ENCODE data around the gene KCNJ16. TPM values are rescaled to one million over a fixed set of nuclear protein-coding genes. Genes with fewer than 3 reads are reported as not detected.

KCNJ16 gene
- total RNA-seq, 1 experiment from 2014 or later = not detected

DNA sequence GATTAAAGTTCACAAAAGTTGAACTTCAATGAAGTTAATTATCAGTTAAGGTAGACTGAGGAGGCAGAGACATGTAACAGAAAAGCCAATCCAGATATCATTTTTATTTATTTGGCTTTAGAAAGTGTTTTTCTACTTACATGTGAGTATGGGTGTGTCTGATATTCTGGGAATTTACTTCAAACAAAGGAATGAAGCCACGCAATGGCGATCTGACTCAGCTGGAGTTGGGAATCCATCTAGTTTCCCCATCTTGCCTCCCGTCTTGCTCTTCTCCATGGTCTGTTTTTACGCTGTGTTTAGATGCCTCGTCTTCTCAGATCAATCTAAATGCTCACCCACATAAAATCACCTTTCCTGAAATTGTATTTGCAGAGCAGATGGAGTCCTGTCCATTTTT, 1.7 kb upstream of the KCNJ16 start:
- H3K27ac ChIP-seq (ENCODE audit: low read depth, low read length, poor library complexity, severe bottlenecking) = no peak overlapping the region
- H3K9me3 ChIP-seq (ENCODE audit: low read depth, low read length, poor library complexity, severe bottlenecking) = no peaks in the 10 kb centered on the region
- no peaks in the 10 kb centered on the region for H3K4me1 ChIP-seq (ENCODE audit: insufficient read depth, low read length, poor library complexity, severe bottlenecking)
- H3K4me3 ChIP-seq (ENCODE audit: low read depth, low read length, poor library complexity, severe bottlenecking) = no peak overlapping the region
- intact Hi-C loops (cut with micrococcal nuclease; ENCODE audit: unreplicated experiment) = no loop called here
- POLR2A ChIA-PET (ENCODE audit: low non-redundant PET) = no interaction called here
- CTCF ChIA-PET = no interaction called here
- no peaks in the 10 kb centered on the region for H3K36me3 ChIP-seq (ENCODE audit: insufficient read depth, low read length, poor library complexity, severe bottlenecking)
- DNase-seq (ENCODE audit: low spot score) = no peak
- H3K27me3 ChIP-seq (replicated peaks; ENCODE audit: insufficient read depth, low read depth, low read length, poor library complexity) = peaks cover 37% of the 10 kb centered on the region
- TF ChIP-seq EZH2 (IDR thresholded peaks at IDR 0.05; ENCODE audit: borderline replicate concordance, low read depth, low read length, poor library complexity, severe bottlenecking) = no peak
- TF ChIP-seq CTCF (conservative IDR thresholded peaks at IDR 0.05; ENCODE audit: low read depth, low read length) = no peak
- BruUV-seq (replicated peaks) = no TSS peak

- Histone ChIP-seq H3K4me3 (ENCODE audit: low read depth, low read length, poor library complexity, severe bottlenecking) (no peak overlapping the region), H3K27me3 (replicated peaks; ENCODE audit: insufficient read depth, low read depth, low read length, poor library complexity) (peaks cover 37% of the 10 kb centered on the region), H3K27ac (ENCODE audit: low read depth, low read length, poor library complexity, severe bottlenecking) (no peak overlapping the region), H3K4me1 (ENCODE audit: insufficient read depth, low read length, poor library complexity, severe bottlenecking) (no peaks in the 10 kb centered on the region), H3K36me3 (ENCODE audit: insufficient read depth, low read length, poor library complexity, severe bottlenecking) (no peaks in the 10 kb centered on the region), H3K9me3 (ENCODE audit: low read depth, low read length, poor library complexity, severe bottlenecking) (no peaks in the 10 kb centered on the region)
- no peak for TF ChIP-seq CTCF (conservative IDR thresholded peaks at IDR 0.05; ENCODE audit: low read depth, low read length)
- TF ChIP-seq EZH2 (IDR thresholded peaks at IDR 0.05; ENCODE audit: borderline replicate concordance, low read depth, low read length, poor library complexity, severe bottlenecking) = no peak
- ChIA-PET POLR2A (ENCODE audit: low non-redundant PET) (no interaction called here), CTCF (no interaction called here)
- no TSS peak for BruUV-seq (replicated peaks)
- intact Hi-C loops (cut with micrococcal nuclease; ENCODE audit: unreplicated experiment) = no loop called here
- DNase-seq (ENCODE audit: low spot score) = no peak
These were observed 1.2 kb upstream of the KCNJ16 start for GRCh38 chr17:70073799-70074198.

DNA sequence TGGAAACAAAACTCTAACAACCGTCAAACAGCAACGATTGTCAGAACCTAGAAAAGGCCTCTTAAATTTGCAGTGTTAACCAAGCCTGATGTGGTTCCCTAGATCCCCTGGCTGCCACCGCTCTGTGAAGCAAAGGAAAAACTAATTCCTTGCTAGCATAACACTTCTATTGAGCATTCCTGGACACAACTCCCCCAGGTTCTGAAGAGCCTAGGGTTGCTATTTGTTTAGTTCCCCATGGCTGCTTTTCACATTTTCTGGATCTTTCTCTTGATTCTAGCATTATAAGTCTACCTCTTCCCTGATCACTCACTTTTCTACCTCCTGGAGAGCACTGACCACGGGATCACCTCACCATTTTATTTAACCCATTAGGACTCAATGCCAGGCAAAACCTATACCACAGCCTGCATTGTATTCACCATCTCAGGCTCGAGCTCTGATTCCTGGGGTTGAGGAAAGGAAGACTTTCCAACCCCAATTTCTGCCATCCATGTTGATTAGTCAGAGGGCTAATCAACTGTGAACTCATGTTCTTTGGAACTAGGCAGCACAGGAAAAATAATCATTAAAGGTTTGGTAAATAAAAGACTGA, 692 bp upstream of the KCNJ16 start:
- no peak for DNase-seq (ENCODE audit: low spot score)
- BruUV-seq (replicated peaks) = no TSS peak
- TF ChIP-seq CTCF (conservative IDR thresholded peaks at IDR 0.05; ENCODE audit: low read depth, low read length) (no peak), EZH2 (IDR thresholded peaks at IDR 0.05; ENCODE audit: borderline replicate concordance, low read depth, low read length, poor library complexity, severe bottlenecking) (no peak)
- no peaks in the 10 kb centered on the region for H3K4me1 ChIP-seq (ENCODE audit: insufficient read depth, low read length, poor library complexity, severe bottlenecking)
- H3K9me3 ChIP-seq (ENCODE audit: low read depth, low read length, poor library complexity, severe bottlenecking) = no peaks in the 10 kb centered on the region
- ChIA-PET POLR2A (ENCODE audit: low non-redundant PET) (no interaction called here), CTCF (no interaction called here)
- no peak overlapping the region for H3K4me3 ChIP-seq (ENCODE audit: low read depth, low read length, poor library complexity, severe bottlenecking)
- no peaks in the 10 kb centered on the region for H3K36me3 ChIP-seq (ENCODE audit: insufficient read depth, low read length, poor library complexity, severe bottlenecking)
- intact Hi-C loops (cut with micrococcal nuclease; ENCODE audit: unreplicated experiment) = no loop called here
- peaks cover 36% of the 10 kb centered on the region for H3K27me3 ChIP-seq (replicated peaks; ENCODE audit: insufficient read depth, low read depth, low read length, poor library complexity)
- H3K27ac ChIP-seq (ENCODE audit: low read depth, low read length, poor library complexity, severe bottlenecking) = no peak overlapping the region

All from A673 (cell line).